ENCODE data around the gene HGF.

HGF gene

GRCh38 chr7:81710751-81711150 lies 59.1 kb downstream of the HGF start:
- DNase-seq: no peak
- H3K36me3 ChIP-seq: no peaks in the 10 kb centered on the region
- H3K27ac ChIP-seq: no peak overlapping the region
- H3K4me3 ChIP-seq (ENCODE audit: low read depth, low read length): no peak overlapping the region
- no peaks in the 10 kb centered on the region for H3K27me3 ChIP-seq (ENCODE audit: insufficient read depth, low read depth, severe bottlenecking)
- H3K9me3 ChIP-seq (ENCODE audit: severe bottlenecking): no peaks in the 10 kb centered on the region
- TF ChIP-seq CTCF (IDR thresholded peaks at IDR 0.05; ENCODE audit: low read depth, low read length): no peak

GRCh38 chr7:81709836-81710235 lies 60.0 kb downstream of the HGF start:
- no peak overlapping the region for H3K27ac ChIP-seq
- H3K27me3 ChIP-seq (ENCODE audit: insufficient read depth, low read depth, severe bottlenecking): no peaks in the 10 kb centered on the region
- no peaks in the 10 kb centered on the region for H3K36me3 ChIP-seq
- no peak for TF ChIP-seq CTCF (IDR thresholded peaks at IDR 0.05; ENCODE audit: low read depth, low read length)
- H3K4me3 ChIP-seq (ENCODE audit: low read depth, low read length): no peak overlapping the region
- H3K9me3 ChIP-seq (ENCODE audit: severe bottlenecking): no peaks in the 10 kb centered on the region
- no peak for DNase-seq

- Histone ChIP-seq H3K27ac (no peak overlapping the region), H3K36me3 (no peaks in the 10 kb centered on the region)
These were observed 61.9 kb downstream of the HGF start for GRCh38 chr7:81707966-81708365.

GRCh38 chr7:81707196-81707595 lies 62.7 kb downstream of the HGF start:
- DNase-seq: no peak
- H3K27ac ChIP-seq: no peak overlapping the region
- no peaks in the 10 kb centered on the region for H3K9me3 ChIP-seq (ENCODE audit: severe bottlenecking)
- no peak for TF ChIP-seq CTCF (IDR thresholded peaks at IDR 0.05; ENCODE audit: low read depth, low read length)
- H3K36me3 ChIP-seq: no peaks in the 10 kb centered on the region
- H3K4me3 ChIP-seq (ENCODE audit: low read depth, low read length): no peak overlapping the region
- H3K27me3 ChIP-seq (ENCODE audit: insufficient read depth, low read depth, severe bottlenecking): no peaks in the 10 kb centered on the region

More at GRCh38 chr7:81707966-81708365, 61.9 kb downstream of the HGF start:
- Histone ChIP-seq H3K4me3 (ENCODE audit: low read depth, low read length) (no peak overlapping the region), H3K9me3 (ENCODE audit: severe bottlenecking) (no peaks in the 10 kb centered on the region), H3K27me3 (ENCODE audit: insufficient read depth, low read depth, severe bottlenecking) (no peaks in the 10 kb centered on the region)
- no peak for DNase-seq
- TF ChIP-seq CTCF (IDR thresholded peaks at IDR 0.05; ENCODE audit: low read depth, low read length): no peak

- no peak for DNase-seq
- Histone ChIP-seq H3K4me3 (ENCODE audit: low read depth, low read length) (no peak overlapping the region), H3K27ac (no peak overlapping the region), H3K27me3 (ENCODE audit: insufficient read depth, low read depth, severe bottlenecking) (no peaks in the 10 kb centered on the region), H3K9me3 (ENCODE audit: severe bottlenecking) (no peaks in the 10 kb centered on the region), H3K36me3 (no peaks in the 10 kb centered on the region)
- TF ChIP-seq CTCF (IDR thresholded peaks at IDR 0.05; ENCODE audit: low read depth, low read length): no peak
These were observed 64.6 kb downstream of the HGF start for GRCh38 chr7:81705206-81705605.

- TF ChIP-seq CTCF (IDR thresholded peaks at IDR 0.05; ENCODE audit: low read depth, low read length): no peak
- no peak overlapping the region for H3K27ac ChIP-seq
- H3K36me3 ChIP-seq: no peaks in the 10 kb centered on the region
- no peak overlapping the region for H3K4me3 ChIP-seq (ENCODE audit: low read depth, low read length)
- no peaks in the 10 kb centered on the region for H3K27me3 ChIP-seq (ENCODE audit: insufficient read depth, low read depth, severe bottlenecking)
- no peaks in the 10 kb centered on the region for H3K9me3 ChIP-seq (ENCODE audit: severe bottlenecking)
- no peak for DNase-seq
These were observed 65.3 kb downstream of the HGF start for GRCh38 chr7:81704595-81704994.

Measured in WERI-Rb-1 (cell line).